ENCODE measurements around the gene ZNF594. TPM values are rescaled to one million over a fixed set of nuclear protein-coding genes. Genes with fewer than 3 reads are reported as not detected.
"Not testable (repeated sequence)": the region's sequence is repeated elsewhere in the genome, so short reads cannot be mapped to it uniquely, and the experiment has no call there.

Gene ZNF594
- total RNA-seq, 1 donor = 8.7 TPM

GRCh38 chr17:5182597-5183409 lies 8.9 kb downstream of the ZNF594 start:
- Histone ChIP-seq H3K4me1 (ENCODE audit: insufficient read depth, low read length) (no peaks in the 10 kb centered on the region), H3K79me2 (ENCODE audit: insufficient read depth, low read length) (no peaks in the 10 kb centered on the region), H3K9me3 (ENCODE audit: low read depth, low read length) (peaks cover 63% of the 10 kb centered on the region), H3K4me2 (ENCODE audit: insufficient read depth, low read length) (no peak overlapping the region), H2AFZ (ENCODE audit: low read length) (no peak overlapping the region), H3K27me3 (ENCODE audit: insufficient read depth, low read length) (no peaks in the 10 kb centered on the region), H3K27ac (ENCODE audit: low read depth, low read length) (no peak overlapping the region), H3K36me3 (ENCODE audit: insufficient read depth, low read length) (peaks cover 23% of the 10 kb centered on the region), H3K4me3 (ENCODE audit: insufficient read depth, low read length) (no peak overlapping the region), H4K20me1 (ENCODE audit: insufficient read depth, low read length) (no peaks in the 10 kb centered on the region)
- DNase-seq (ENCODE audit: insufficient read length, low spot score, missing footprints) = no peak
- TF ChIP-seq CTCF (IDR thresholded peaks at IDR 0.05; ENCODE audit: extremely low read depth, low read depth, low read length) = no peak

GRCh38 chr17:5181509-5182305 lies 10.0 kb downstream of the ZNF594 start:
- H3K4me3 ChIP-seq (ENCODE audit: insufficient read depth, low read length) = no peak overlapping the region

GRCh38 chr17:5179003-5179402 lies 12.7 kb downstream of the ZNF594 start:
- H3K4me2 ChIP-seq (ENCODE audit: insufficient read depth, low read length) = no peak overlapping the region
- H3K79me2 ChIP-seq (ENCODE audit: insufficient read depth, low read length) = no peaks in the 10 kb centered on the region
- no peak overlapping the region for H3K4me3 ChIP-seq (ENCODE audit: insufficient read depth, low read length)
- no peaks in the 10 kb centered on the region for H4K20me1 ChIP-seq (ENCODE audit: insufficient read depth, low read length)
- no peaks in the 10 kb centered on the region for H3K4me1 ChIP-seq (ENCODE audit: insufficient read depth, low read length)
- H3K9me3 ChIP-seq (ENCODE audit: low read depth, low read length) = peaks cover 47% of the 10 kb centered on the region
- no peak overlapping the region for H2AFZ ChIP-seq (ENCODE audit: low read length)
- peaks cover 9% of the 10 kb centered on the region for H3K36me3 ChIP-seq (ENCODE audit: insufficient read depth, low read length)
- no peak for TF ChIP-seq CTCF (IDR thresholded peaks at IDR 0.05; ENCODE audit: extremely low read depth, low read depth, low read length)
- no peak for DNase-seq (ENCODE audit: insufficient read length, low spot score, missing footprints)
- no peak overlapping the region for H3K27ac ChIP-seq (ENCODE audit: low read depth, low read length)
- no peaks in the 10 kb centered on the region for H3K27me3 ChIP-seq (ENCODE audit: insufficient read depth, low read length)

More at GRCh38 chr17:5181509-5182305, 10.0 kb downstream of the ZNF594 start:
- Histone ChIP-seq H2AFZ (ENCODE audit: low read length) (no peak overlapping the region), H4K20me1 (ENCODE audit: insufficient read depth, low read length) (no peaks in the 10 kb centered on the region), H3K4me2 (ENCODE audit: insufficient read depth, low read length) (no peak overlapping the region), H3K27me3 (ENCODE audit: insufficient read depth, low read length) (no peaks in the 10 kb centered on the region), H3K79me2 (ENCODE audit: insufficient read depth, low read length) (no peaks in the 10 kb centered on the region), H3K4me1 (ENCODE audit: insufficient read depth, low read length) (no peaks in the 10 kb centered on the region), H3K9me3 (ENCODE audit: low read depth, low read length) (peaks cover 58% of the 10 kb centered on the region), H3K36me3 (ENCODE audit: insufficient read depth, low read length) (peaks cover 17% of the 10 kb centered on the region), H3K27ac (ENCODE audit: low read depth, low read length) (no peak overlapping the region)
- no peak for DNase-seq (ENCODE audit: insufficient read length, low spot score, missing footprints)
- no peak for TF ChIP-seq CTCF (IDR thresholded peaks at IDR 0.05; ENCODE audit: extremely low read depth, low read depth, low read length)

- not testable (repeated sequence) for H4K20me1 ChIP-seq (ENCODE audit: insufficient read depth, low read length); H2AFZ ChIP-seq (ENCODE audit: low read length); H3K4me1 ChIP-seq (ENCODE audit: insufficient read depth, low read length); H3K79me2 ChIP-seq (ENCODE audit: insufficient read depth, low read length); H3K4me2 ChIP-seq (ENCODE audit: insufficient read depth, low read length); DNase-seq (ENCODE audit: insufficient read length, low spot score, missing footprints); H3K36me3 ChIP-seq (ENCODE audit: insufficient read depth, low read length); H3K27ac ChIP-seq (ENCODE audit: low read depth, low read length); H3K4me3 ChIP-seq (ENCODE audit: insufficient read depth, low read length); H3K27me3 ChIP-seq (ENCODE audit: insufficient read depth, low read length)
- peaks cover 13% of the 10 kb centered on the region for H3K9me3 ChIP-seq (ENCODE audit: low read depth, low read length)
Observed at GRCh38 chr17:5175027-5175426, 16.6 kb downstream of the ZNF594 start.

- not testable (repeated sequence) for DNase-seq (ENCODE audit: insufficient read length, low spot score, missing footprints)
- peak overlapping the region; percentile 29 for H2AFZ ChIP-seq (ENCODE audit: low read length)
Observed at GRCh38 chr17:5165791-5166564, 25.7 kb downstream of the ZNF594 start.

More at GRCh38 chr17:5165791-5166564, 25.7 kb downstream of the ZNF594 start:
- H4K20me1 ChIP-seq (ENCODE audit: insufficient read depth, low read length); H3K27me3 ChIP-seq (ENCODE audit: insufficient read depth, low read length); H3K4me3 ChIP-seq (ENCODE audit: insufficient read depth, low read length); H3K4me2 ChIP-seq (ENCODE audit: insufficient read depth, low read length); H3K9me3 ChIP-seq (ENCODE audit: low read depth, low read length); H3K79me2 ChIP-seq (ENCODE audit: insufficient read depth, low read length); H3K4me1 ChIP-seq (ENCODE audit: insufficient read depth, low read length); H3K36me3 ChIP-seq (ENCODE audit: insufficient read depth, low read length): not testable (repeated sequence)
- peak overlapping the region; percentile 51 for H3K27ac ChIP-seq (ENCODE audit: low read depth, low read length)

Measured in osteoblast (primary cell).